ENCODE results near the gene UGT1A8.

The UGT1A8 gene

GRCh38 chr2:233819884-233820773, 202.7 kb downstream of the UGT1A8 start:
- DNase-seq (ENCODE audit: low spot score): no peak

GRCh38 chr2:233820774-233821105, 203.3 kb downstream of the UGT1A8 start:
- DNase-seq (ENCODE audit: low spot score): no peak

GRCh38 chr2:233821196-233821595, 203.8 kb downstream of the UGT1A8 start:
- no peak for DNase-seq (ENCODE audit: low spot score)

GRCh38 chr2:233821709-233822100, 204.3 kb downstream of the UGT1A8 start:
- DNase-seq (ENCODE audit: low spot score): no peak

- DNase-seq (ENCODE audit: low spot score): no peak
Observed at GRCh38 chr2:233822101-233822771, 204.8 kb downstream of the UGT1A8 start.

All from kidney capillary endothelial cell (primary cell).